Right cardiac atrium (tissue), 5 donors: ENCODE measurements around the gene CCDC28B. TPM values are rescaled to one million over a fixed set of nuclear protein-coding genes. Genes with fewer than 3 reads are reported as not detected.

Source experiments
- ATAC-seq, 2 donors: fragments of 200-7000 bp; cut with Tn5 transposase; one replicate each; pipeline versions ENCODE4 v1.8.0 to v1.9.1; 2020; ENCODE audit warnings: moderate library complexity in 2 of 2, mild to moderate bottlenecking in 1 of 2
- DNase-seq, 3 donors: peaks; one replicate each; pipeline ENCODE4 v3.0.0-alpha.2; 2020
- H3K27ac ChIP-seq: one replicate; pipeline ENCODE4 v1.5.1; 2013; ENCODE audit warnings: mild to moderate bottlenecking, low read length, control low read depth, moderate library complexity
- H3K27me3 ChIP-seq: one replicate; pipeline ENCODE4 v1.6.1; 2013; ENCODE audit not compliant: control insufficient read depth, insufficient read depth
- H3K4me1 ChIP-seq: one replicate; pipeline ENCODE4 v1.6.1; 2013; ENCODE audit warnings: low read length; ENCODE audit not compliant: control insufficient read depth, insufficient read depth
- H3K4me3 ChIP-seq: one replicate; pipeline ENCODE4 v1.5.1; 2013; ENCODE audit warnings: low read length, control low read depth
- H3K9me3 ChIP-seq: one replicate; pipeline ENCODE4 v1.6.1; 2013; ENCODE audit warnings: low read length; ENCODE audit not compliant: control insufficient read depth
- WGBS: extraction: QIAGEN DNeasy Blood & Tissue Kit; methylation state at CpG from one replicate; pipeline ENCODE4 v1.1.7; 2013; 5-methylcytosine and 5-hydroxymethylcytosine counted together
- intact Hi-C, 4 donors: fragments of 100-400 bp; cut with DNase I; formaldehyde crosslinking; loops; one replicate each; pipeline versions ENCODE4 v1.11.0 to v1.14.0; 2022 to 2023
- polyA plus RNA-seq: library from polyadenylated mRNA; stranded (reverse); fragments of 200-250 nt; gene quantifications from one replicate; pipeline ENCODE4 v1.2.3, GENCODE V29; 2013
- total RNA-seq, 4 donors: library from RNA; stranded (reverse); fragmentation: NEBNext Ultra II Directional; extraction: Animal tissue kit (Norgen Biotek cat#: 25700); gene quantifications; one replicate each; pipeline ENCODE4 v1.2.1, GENCODE V29; 2021
- donor health status: healthy with polysubstance abuse.
- donor health status: DM: no; HTN: yes; CAD: no.
- donor health status: DM: no; HTN: no; CAD: no.
- donor health status: DM: no; HTN: yes; CAD: no; lungs with severe emphysema.
- donor health status: DM: yes; HTN: yes; CAD: no.

The CCDC28B gene
- total and polyA plus RNA-seq, 5 donors = 8.0 to 26.9 (median 16.3) TPM

DNA sequence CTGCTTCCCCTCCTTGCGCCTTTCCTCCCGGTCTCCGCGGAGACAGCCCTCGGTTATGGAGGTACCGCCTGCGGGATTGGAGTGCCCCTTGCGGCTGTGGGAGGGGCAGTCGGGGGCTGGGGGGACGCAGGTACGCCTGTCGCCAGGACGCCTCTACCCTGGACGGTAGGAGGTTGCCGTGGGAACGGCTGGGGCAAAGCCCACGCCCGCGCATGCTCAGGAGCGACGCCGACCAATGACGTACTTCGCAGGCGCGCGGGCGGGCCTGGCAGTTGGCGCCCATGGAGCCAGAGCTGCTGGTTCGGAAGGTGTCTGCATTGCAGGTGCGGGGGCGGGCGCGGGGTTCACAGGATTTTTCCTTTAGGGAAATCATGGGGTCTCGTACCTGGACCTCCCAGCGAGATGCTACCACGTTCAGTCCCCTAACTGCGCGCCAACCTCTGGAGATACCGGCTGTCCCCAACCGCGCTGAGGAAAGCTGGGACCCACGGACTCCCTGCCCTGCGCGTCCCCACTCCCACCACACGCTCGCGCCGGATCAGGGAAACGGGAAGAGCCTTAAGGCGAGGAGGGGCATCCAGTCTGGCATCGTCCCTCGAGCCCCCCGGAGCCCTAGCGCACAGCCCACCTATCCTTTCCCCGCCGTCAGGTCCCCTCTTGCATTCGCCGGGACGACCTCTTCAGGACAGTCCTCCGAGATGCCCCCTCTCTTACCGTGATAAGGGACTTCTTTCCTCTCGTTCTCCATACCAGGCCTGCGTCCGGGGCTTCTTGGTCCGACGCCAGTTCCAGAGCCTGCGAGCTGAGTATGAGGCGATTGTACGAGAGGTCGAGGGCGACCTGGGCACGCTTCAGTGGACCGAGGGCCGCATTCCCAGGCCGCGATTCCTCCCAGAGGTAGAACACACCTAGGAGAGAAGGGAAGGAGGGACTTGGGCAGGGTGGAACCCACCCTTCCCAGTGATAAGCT is 5.3 kb downstream of the CCDC28B start, which contains the start of gene IQCC:
TSS of gene IQCC (plus strand) at position 271 of the 970 bp plus-strand sequence. CDS start at position 282, 11 bp downstream.
- no peaks in the 10 kb centered on the region for H3K27me3 ChIP-seq
- intact Hi-C loops = no loop called here
- no peaks in the 10 kb centered on the region for H3K9me3 ChIP-seq
- no peak within 1 kb of the TSS for H3K27ac ChIP-seq
- peaks cover 13% of the 10 kb centered on the region for H3K4me1 ChIP-seq
- DNase-seq (peak; percentile 88 to 95 (median 95)), ATAC-seq (peak; percentile 77 to 79)
- 1% methylated on average over 77 of the region's 77 CpGs for WGBS
- peak within 1 kb of the TSS; percentile 59 for H3K4me3 ChIP-seq

DNA sequence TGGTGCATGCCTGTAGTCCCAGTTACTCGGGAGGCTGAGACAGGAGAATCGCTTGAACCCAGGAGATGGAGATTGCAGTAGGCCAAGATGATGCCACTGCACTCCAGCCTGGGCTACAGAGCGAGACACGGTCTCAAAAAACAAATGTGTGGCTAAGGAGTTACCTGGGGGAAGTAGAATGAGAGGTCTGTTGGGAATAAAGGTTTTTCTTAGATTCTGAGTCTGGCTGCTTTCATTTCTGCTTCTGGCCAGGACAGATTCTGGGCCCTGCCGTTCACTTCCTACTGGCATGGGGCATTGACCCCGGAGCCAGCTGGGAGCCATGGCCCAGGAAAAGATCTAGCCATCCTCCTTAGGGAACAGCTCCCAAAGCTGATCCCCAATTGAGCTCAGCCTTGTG is 8.1 kb downstream of the CCDC28B start:
- intact Hi-C loops = no loop called here
- Histone ChIP-seq H3K4me3 (no peak overlapping the region), H3K27me3 (no peaks in the 10 kb centered on the region), H3K27ac (no peak overlapping the region), H3K4me1 (peaks cover 7% of the 10 kb centered on the region), H3K9me3 (no peaks in the 10 kb centered on the region)
- 86% methylated on average over 6 of the region's 6 CpGs for WGBS
- DNase-seq (no peak), ATAC-seq (no peak)

DNA sequence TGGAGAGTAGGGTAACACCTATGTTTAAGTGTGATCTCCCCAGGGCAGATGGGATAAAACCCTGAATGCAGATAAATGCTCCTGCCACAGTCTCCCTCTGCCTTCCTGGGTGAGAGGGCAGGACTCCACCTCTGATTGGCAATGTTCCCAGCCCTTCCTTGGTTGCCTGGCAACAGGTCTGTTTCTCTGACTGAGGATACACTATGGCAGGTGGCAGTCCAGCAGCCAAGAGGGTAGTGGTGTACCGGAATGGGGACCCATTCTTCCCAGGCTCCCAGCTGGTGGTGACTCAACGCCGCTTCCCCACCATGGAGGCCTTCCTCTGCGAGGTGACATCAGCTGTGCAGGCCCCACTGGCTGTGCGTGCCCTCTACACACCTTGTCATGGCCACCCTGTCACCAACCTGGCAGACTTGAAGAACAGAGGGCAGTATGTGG is 8.5 kb downstream of the CCDC28B start, which contains the start of gene DCDC2B:
TSS of gene DCDC2B (plus strand) at position 199 of the 438 bp plus-strand sequence. CDS start at position 204, 5 bp downstream.
- Histone ChIP-seq H3K27ac (no peak within 1 kb of the TSS), H3K9me3 (no peaks in the 10 kb centered on the region), H3K27me3 (no peaks in the 10 kb centered on the region), H3K4me1 (peaks cover 7% of the 10 kb centered on the region), H3K4me3 (no peak within 1 kb of the TSS)
- 73% methylated on average over 5 of the region's 5 CpGs for WGBS
- intact Hi-C loops = no loop called here
- no peak for ATAC-seq
- DNase-seq = peak in 2 of 3 donors; percentile 37 to 68

DNA sequence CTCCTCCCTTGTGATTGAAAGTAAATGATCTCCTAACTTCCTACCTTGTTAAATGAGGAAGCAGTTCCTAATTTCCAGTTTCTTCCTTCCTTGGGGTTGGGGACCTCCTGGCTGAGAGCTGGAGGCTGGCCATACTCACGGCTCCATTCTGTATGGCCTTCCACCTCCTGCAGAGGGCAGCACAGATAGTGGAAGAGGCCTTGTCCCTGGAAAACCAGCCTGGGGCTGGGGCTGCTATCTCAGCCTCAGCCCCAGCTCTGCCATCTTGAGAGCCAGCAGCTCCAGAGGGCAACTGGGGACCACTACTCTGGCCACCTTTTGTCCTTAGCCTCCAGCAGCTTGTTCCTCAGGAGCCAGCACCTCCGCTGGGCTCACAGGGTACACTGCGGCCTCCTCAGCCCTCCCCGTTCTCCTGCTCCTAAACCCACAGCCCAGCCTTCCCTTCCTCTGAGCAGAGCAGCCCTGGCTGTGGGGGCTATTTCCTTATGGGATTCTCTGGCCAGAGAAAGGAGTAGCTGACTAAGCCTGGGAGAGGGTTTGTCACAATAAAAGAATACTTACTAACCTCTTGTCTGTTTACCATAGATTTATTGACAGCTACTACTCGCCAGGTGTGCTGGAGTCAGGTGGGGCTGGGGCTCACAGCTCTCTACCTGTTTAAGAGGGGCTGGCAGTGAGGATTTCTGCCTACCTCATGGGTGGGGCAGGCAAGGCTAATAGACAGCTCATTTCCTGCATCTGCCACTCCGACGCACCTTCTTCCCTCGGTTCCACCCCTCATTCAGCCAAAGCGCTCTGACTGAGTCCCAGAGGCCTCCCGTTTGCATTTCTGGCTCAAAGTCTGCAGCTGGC is 15.5 kb downstream of the CCDC28B start:
- Histone ChIP-seq H3K9me3 (no peaks in the 10 kb centered on the region), H3K27ac (no peak overlapping the region), H3K27me3 (no peaks in the 10 kb centered on the region), H3K4me3 (no peak overlapping the region), H3K4me1 (no peaks in the 10 kb centered on the region)
- intact Hi-C loops = loop anchor here in 1 of 4 donors (10.0 kb wide), 1 partner anchor 119 kb away; the partner anchor contains the start of gene MARCKSL1
- ATAC-seq (peak; percentile 59 to 75), DNase-seq (peak; percentile 60 to 74 (median 73))
- 74% methylated on average over 10 of the region's 10 CpGs for WGBS

DNA sequence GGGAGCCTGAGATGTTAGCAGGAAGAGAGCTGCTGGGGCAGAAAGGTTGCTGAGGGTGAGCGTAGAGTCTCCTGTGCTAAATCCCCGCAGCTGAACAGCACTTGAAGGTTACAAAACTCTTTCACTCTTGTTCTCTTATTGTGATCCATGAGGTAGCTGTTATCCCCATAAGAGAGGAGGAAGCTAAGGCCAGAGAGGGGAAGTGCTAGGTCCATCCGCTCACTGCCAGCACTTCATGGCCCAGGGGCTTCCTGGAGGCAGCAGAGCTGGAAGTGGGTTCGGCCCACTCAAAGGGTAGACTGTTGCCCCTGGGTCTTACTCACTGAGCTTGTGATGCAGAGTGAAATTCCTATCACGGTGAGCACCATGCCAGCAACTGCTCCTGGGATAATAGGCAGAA is 16.2 kb downstream of the CCDC28B start:
- WGBS = 85% methylated on average over 5 of the region's 5 CpGs
- Histone ChIP-seq H3K27ac (no peak overlapping the region), H3K27me3 (no peaks in the 10 kb centered on the region), H3K4me1 (peaks cover 4% of the 10 kb centered on the region), H3K4me3 (no peak overlapping the region), H3K9me3 (no peaks in the 10 kb centered on the region)
- peak in 1 of 3 donors; percentile 46 for DNase-seq
- intact Hi-C loops = loop anchor here in 1 of 4 donors (10.0 kb wide), 1 partner anchor 118 kb away; the partner anchor contains the start of gene MARCKSL1
- ATAC-seq = no peak

DNA sequence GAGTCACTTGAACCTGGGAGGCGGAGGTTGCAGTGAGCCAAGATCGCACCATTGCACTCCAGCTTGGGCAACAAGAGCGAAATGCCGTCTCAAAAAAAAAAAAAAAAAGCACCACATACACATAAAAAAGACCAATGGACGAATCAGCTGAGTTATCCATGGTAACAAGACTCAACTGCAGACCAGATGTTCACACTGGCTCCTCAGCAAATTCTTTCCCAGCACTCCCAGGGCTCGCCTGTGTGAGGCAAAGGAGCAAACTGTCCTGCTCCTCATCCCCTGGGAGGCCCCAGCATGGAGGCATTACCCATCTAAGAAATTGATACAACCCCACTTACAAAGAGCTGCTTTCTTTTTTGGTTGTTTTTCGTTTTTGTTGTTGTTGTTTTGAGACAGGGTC is 18.6 kb downstream of the CCDC28B start:
- intact Hi-C loops = loop anchor here in 1 of 4 donors (10.0 kb wide), 1 partner anchor 116 kb away; the partner anchor contains the start of gene MARCKSL1
- Histone ChIP-seq H3K4me1 (peaks cover 8% of the 10 kb centered on the region), H3K4me3 (no peak overlapping the region), H3K27me3 (no peaks in the 10 kb centered on the region), H3K27ac (no peak overlapping the region), H3K9me3 (no peaks in the 10 kb centered on the region)
- ATAC-seq = no peak
- DNase-seq = no peak
- 87% methylated on average over 7 of the region's 7 CpGs for WGBS

DNA sequence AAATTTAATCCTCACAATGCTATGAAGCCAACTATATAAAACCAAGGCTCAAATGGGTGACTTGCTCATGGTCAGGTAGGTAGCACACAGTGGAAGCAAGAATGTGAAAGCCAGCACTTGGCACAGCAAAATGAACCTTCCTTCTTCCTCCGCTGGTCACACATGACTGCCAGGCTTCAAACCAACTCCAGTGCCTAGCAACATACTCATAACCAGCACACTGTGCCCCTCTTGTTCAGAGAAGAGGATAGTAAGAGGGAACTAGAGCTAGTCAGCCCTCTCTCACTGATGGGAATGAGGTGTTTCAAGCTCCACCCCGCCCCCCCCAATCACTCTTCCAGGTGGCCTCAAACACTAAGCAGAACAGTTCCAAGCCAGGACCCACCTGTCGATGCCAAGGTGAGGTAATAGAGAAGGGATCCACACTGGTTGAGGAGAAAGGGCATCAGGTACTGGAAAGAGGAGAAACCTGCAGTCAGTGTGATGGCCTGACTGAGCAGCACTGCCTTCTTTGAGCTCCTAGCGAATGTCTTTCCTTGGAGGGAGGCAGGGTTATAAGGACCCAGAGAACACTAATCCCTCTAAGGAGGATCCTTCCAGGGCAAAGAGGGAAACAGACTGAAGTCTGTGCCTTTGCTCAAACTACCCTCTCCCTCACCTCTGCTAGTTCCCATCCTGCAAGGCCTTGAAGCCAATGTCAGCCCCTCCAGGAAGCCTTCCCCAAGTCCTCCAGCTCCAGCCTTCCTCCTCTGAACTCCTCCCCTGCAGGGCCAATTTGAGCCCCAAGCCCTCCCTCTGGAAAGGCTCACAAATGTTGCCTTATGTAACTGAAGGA is 20.6 kb downstream of the CCDC28B start:
- Histone ChIP-seq H3K9me3 (no peaks in the 10 kb centered on the region), H3K4me1 (peaks cover 8% of the 10 kb centered on the region), H3K27ac (no peak overlapping the region), H3K27me3 (no peaks in the 10 kb centered on the region), H3K4me3 (peak overlapping the region; percentile 99)
- ATAC-seq (peak in 1 of 2 donors; percentile 1), DNase-seq (no peak)
- 93% methylated on average over 4 of the region's 4 CpGs for WGBS
- intact Hi-C loops = no loop called here

DNA sequence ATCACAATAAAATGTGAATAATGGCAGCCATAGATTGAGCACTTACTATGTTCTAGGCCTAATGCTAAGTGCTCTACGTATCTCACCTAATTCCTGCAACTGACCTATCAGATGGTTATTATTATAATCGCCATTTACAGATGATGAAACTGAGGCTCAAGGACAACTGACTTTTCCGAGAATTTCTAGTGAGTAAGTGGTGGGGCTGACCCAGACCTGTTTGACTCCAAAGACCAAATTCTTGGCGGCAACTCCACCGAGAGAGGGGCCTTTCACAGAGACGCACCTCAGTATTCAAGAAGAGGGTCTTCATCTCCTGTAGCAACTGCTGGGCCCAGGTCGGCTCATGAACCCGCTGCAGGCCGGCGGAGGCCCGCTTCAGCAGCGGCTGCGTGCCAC is 21.2 kb downstream of the CCDC28B start:
- 7% methylated on average over 13 of the region's 13 CpGs for WGBS
- DNase-seq (no peak), ATAC-seq (no peak)
- intact Hi-C loops = no loop called here
- no peak overlapping the region for H3K27ac ChIP-seq
- no peaks in the 10 kb centered on the region for H3K27me3 ChIP-seq
- peaks cover 8% of the 10 kb centered on the region for H3K4me1 ChIP-seq
- no peaks in the 10 kb centered on the region for H3K9me3 ChIP-seq
- H3K4me3 ChIP-seq = peak overlapping the region; percentile 99

DNA sequence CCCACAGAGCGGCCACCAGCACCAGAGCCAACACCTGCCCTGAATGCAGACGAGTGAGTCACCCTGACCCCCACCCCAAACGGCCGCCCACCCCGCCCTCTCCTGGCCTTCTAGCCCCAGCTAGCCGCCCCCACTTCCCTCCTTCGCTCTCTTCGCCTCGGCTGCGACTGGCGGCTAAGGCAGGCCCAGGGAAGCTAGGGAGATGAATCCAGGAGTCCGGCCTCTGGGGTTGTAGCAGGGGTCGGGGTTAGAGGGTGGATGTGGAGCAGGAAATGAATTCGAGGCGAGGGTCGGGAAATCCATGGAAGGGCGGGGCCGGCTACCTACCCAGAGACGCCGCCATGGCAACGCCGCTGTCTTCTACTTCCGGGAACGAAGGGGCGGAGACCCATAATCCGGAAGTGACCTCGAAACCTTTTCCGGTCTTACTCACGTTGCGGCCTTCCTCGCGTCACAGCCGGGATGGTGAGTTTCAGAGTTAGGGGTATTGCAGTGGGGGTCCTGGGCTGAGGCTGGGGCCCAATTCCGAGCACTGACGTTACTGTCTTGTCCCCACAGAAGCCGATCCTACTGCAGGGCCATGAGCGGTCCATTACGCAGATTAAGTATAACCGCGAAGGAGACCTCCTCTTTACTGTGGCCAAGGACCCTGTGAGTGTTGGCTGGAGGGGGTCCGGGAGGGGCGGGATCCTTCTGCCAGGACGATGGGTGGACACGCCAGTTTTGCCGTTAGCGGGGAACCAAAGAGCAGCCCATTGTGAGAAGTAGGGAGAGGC is 21.8 kb downstream of the CCDC28B start, which contains the start of the genes EIF3I and TMEM234:
TSS of gene EIF3I (plus strand) at position 428 of the 776 bp plus-strand sequence. CDS start at position 463, 35 bp downstream.
TSS of gene TMEM234 (minus strand) at position 374 of the 776 bp plus-strand sequence. CDS start at position 343, 31 bp downstream.
- DNase-seq (peak; percentile 93 to 97 (median 95)), ATAC-seq (peak; percentile 95 to 96)
- under 1% methylated on average over 46 of the region's 46 CpGs for WGBS
- peaks cover 8% of the 10 kb centered on the region for H3K4me1 ChIP-seq
- peak within 1 kb of the TSS; percentile 99 for H3K4me3 ChIP-seq
- peak within 1 kb of the TSS; percentile 98 for H3K27ac ChIP-seq
- H3K27me3 ChIP-seq = no peaks in the 10 kb centered on the region
- intact Hi-C loops = no loop called here
- no peaks in the 10 kb centered on the region for H3K9me3 ChIP-seq
